ENCODE data around the gene PLEKHM3.

PLEKHM3 gene

DNA sequence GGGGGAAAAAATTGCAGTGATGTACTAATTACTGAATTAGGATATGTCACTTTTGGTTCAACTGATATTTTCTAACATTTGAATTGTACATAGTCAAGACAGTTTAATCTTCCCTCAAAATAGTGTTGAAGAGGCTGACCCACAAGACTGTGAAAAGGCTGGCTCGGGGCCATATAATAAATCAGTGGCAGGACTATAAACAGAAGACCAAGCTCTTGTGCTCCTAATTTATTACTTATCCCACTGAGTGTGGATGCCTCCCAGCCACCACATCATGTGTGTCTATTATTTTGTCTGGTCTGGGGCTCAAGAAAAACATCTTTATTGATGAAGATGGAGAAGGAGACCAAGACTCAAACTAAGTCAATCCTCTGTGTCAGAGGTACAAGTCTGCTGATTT is 64.4 kb downstream of the PLEKHM3 start:
- no peak overlapping the region for H3K9ac ChIP-seq (ENCODE audit: low read depth, low read length, poor library complexity, severe bottlenecking)
- H3K9me3 ChIP-seq (ENCODE audit: insufficient read depth, low read depth, low read length) = peaks cover 15% of the 10 kb centered on the region; the same call in 1 of the 2 replicates
- peaks cover 15% of the 10 kb centered on the region for H3K36me3 ChIP-seq (ENCODE audit: insufficient read depth, low read length)
- peaks cover 28% of the 10 kb centered on the region for H3K4me1 ChIP-seq (ENCODE audit: insufficient read depth, low read length, poor library complexity, severe bottlenecking)
- no peak for TF ChIP-seq EZH2phosphoT487 (IDR thresholded peaks at IDR 0.05; ENCODE audit: borderline replicate concordance)
- TF ChIP-seq, protein P1, sequence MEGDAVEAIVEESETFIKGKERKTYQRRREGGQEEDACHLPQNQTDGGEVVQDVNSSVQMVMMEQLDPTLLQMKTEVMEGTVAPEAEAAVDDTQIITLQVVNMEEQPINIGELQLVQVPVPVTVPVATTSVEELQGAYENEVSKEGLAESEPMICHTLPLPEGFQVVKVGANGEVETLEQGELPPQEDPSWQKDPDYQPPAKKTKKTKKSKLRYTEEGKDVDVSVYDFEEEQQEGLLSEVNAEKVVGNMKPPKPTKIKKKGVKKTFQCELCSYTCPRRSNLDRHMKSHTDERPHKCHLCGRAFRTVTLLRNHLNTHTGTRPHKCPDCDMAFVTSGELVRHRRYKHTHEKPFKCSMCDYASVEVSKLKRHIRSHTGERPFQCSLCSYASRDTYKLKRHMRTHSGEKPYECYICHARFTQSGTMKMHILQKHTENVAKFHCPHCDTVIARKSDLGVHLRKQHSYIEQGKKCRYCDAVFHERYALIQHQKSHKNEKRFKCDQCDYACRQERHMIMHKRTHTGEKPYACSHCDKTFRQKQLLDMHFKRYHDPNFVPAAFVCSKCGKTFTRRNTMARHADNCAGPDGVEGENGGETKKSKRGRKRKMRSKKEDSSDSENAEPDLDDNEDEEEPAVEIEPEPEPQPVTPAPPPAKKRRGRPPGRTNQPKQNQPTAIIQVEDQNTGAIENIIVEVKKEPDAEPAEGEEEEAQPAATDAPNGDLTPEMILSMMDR (conservative IDR thresholded peaks at IDR 0.05; ENCODE audit: low read length) = no peak
- H3F3A ChIP-seq (ENCODE audit: low read depth) = peaks cover 5% of the 10 kb centered on the region; the same call in 1 of the 2 replicates
- H3K9me2 ChIP-seq (replicated peaks; ENCODE audit: low read depth, low read length) = no peaks in the 10 kb centered on the region
- peak overlapping the region; percentile 37 for H3K4me3 ChIP-seq (ENCODE audit: low read length, poor library complexity, severe bottlenecking)
- peak overlapping the region; percentile 38 for H3K4me2 ChIP-seq (ENCODE audit: low read depth, low read length, poor library complexity, severe bottlenecking)
- no peak overlapping the region for H2AFZ ChIP-seq (ENCODE audit: low read length)
- no peaks in the 10 kb centered on the region for H3K79me2 ChIP-seq (ENCODE audit: insufficient read depth, low read length)
- H4K20me1 ChIP-seq (ENCODE audit: insufficient read depth, low read length, poor library complexity, severe bottlenecking) = no peaks in the 10 kb centered on the region
- H3K27me3 ChIP-seq (ENCODE audit: insufficient read depth, low read length, poor library complexity, severe bottlenecking) = no peaks in the 10 kb centered on the region

DNA sequence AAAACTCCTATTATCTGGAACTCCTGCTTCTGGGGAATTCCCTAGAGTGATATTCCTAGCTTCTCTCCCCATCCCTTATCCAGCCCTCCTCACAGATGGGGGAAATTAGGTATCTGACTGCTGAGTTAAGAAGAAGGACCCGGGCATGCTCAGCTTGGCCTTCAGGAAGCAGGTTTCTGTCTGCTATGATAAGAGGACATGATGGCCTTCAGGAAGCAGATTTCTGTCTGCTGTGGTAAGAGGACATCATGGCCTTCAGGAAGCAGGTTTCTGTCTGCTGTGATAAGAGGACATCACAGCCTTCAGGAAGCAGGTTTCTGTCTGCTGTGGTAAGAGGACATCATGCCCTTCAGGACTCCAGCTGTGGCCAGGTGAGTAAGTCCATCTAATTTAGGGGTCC is 65.2 kb downstream of the PLEKHM3 start:
- H3K4me3 ChIP-seq (ENCODE audit: low read length, poor library complexity, severe bottlenecking) = peak overlapping the region; percentile 37
- peaks cover 15% of the 10 kb centered on the region for H3K36me3 ChIP-seq (ENCODE audit: insufficient read depth, low read length)
- no peaks in the 10 kb centered on the region for H3K9me2 ChIP-seq (replicated peaks; ENCODE audit: low read depth, low read length)
- TF ChIP-seq EZH2phosphoT487 (IDR thresholded peaks at IDR 0.05; ENCODE audit: borderline replicate concordance) = 0 out of 2 replicates have a peak, but pooled peaks have one; percentile 13
- TF ChIP-seq, protein P1 (conservative IDR thresholded peaks at IDR 0.05; ENCODE audit: low read length) = no peak
- peak overlapping the region; percentile 54 for H3K9ac ChIP-seq (ENCODE audit: low read depth, low read length, poor library complexity, severe bottlenecking)
- no peaks in the 10 kb centered on the region for H4K20me1 ChIP-seq (ENCODE audit: insufficient read depth, low read length, poor library complexity, severe bottlenecking)
- no peaks in the 10 kb centered on the region for H3K79me2 ChIP-seq (ENCODE audit: insufficient read depth, low read length)
- H2AFZ ChIP-seq (ENCODE audit: low read length) = no peak overlapping the region
- peaks cover 15% of the 10 kb centered on the region; the same call in 1 of the 2 replicates for H3K9me3 ChIP-seq (ENCODE audit: insufficient read depth, low read depth, low read length)
- peaks cover 28% of the 10 kb centered on the region for H3K4me1 ChIP-seq (ENCODE audit: insufficient read depth, low read length, poor library complexity, severe bottlenecking)
- H3K4me2 ChIP-seq (ENCODE audit: low read depth, low read length, poor library complexity, severe bottlenecking) = peak overlapping the region; percentile 55
- H3K27me3 ChIP-seq (ENCODE audit: insufficient read depth, low read length, poor library complexity, severe bottlenecking) = no peaks in the 10 kb centered on the region
- H3F3A ChIP-seq (ENCODE audit: low read depth) = peaks cover 5% of the 10 kb centered on the region; the same call in 1 of the 2 replicates

DNA sequence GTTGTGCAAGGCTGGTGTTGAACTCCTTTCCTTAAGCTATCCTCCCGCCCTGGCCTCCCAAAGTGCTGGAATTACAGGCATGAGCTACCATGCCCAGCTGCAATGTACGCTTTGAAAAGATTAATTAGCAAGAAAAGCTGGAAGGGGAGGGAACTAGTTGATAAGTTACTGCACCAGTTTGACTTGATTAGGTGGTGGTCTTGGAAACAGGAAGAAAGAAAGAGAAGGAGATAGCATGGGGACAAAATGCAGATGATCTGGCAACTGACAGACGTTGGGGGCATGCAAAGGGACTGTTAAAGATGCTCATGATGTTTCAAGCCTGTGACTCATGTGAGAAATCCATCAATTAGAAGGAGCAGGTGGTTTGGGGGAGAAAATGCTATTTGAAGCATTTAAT is 68.6 kb downstream of the PLEKHM3 start:
- Histone ChIP-seq H3K9me2 (replicated peaks; ENCODE audit: low read depth, low read length) (no peaks in the 10 kb centered on the region), H3K4me1 (ENCODE audit: insufficient read depth, low read length, poor library complexity, severe bottlenecking) (peaks cover 38% of the 10 kb centered on the region), H3K4me2 (ENCODE audit: low read depth, low read length, poor library complexity, severe bottlenecking) (no peak overlapping the region), H3K27me3 (ENCODE audit: insufficient read depth, low read length, poor library complexity, severe bottlenecking) (no peaks in the 10 kb centered on the region), H3K4me3 (ENCODE audit: low read length, poor library complexity, severe bottlenecking) (no peak overlapping the region), H3K79me2 (ENCODE audit: insufficient read depth, low read length) (no peaks in the 10 kb centered on the region), H2AFZ (ENCODE audit: low read length) (no peak overlapping the region), H3K36me3 (ENCODE audit: insufficient read depth, low read length) (no peaks in the 10 kb centered on the region), H3K9ac (ENCODE audit: low read depth, low read length, poor library complexity, severe bottlenecking) (no peak overlapping the region), H3K9me3 (ENCODE audit: insufficient read depth, low read depth, low read length) (no peaks in the 10 kb centered on the region), H4K20me1 (ENCODE audit: insufficient read depth, low read length, poor library complexity, severe bottlenecking) (no peaks in the 10 kb centered on the region), H3F3A (ENCODE audit: low read depth) (peaks cover 5% of the 10 kb centered on the region; the same call in 1 of the 2 replicates)
- no peak for TF ChIP-seq EZH2phosphoT487 (IDR thresholded peaks at IDR 0.05; ENCODE audit: borderline replicate concordance)
- TF ChIP-seq, protein P1 (conservative IDR thresholded peaks at IDR 0.05; ENCODE audit: low read length) = no peak
